Mononuclear cell (primary cell): ENCODE results near the gene NR4A3. TPM values are rescaled to one million over a fixed set of nuclear protein-coding genes. Genes with fewer than 3 reads are reported as not detected.

Experiments
- H3K27me3 ChIP-seq: 2 replicates; pipeline ENCODE4 v1.6.0; 2011; ENCODE audit warnings: low read length, control low read depth; ENCODE audit not compliant: insufficient read depth
- H3K4me1 ChIP-seq: 2 replicates; pipeline ENCODE4 v1.5.1; 2011; ENCODE audit warnings: mild to moderate bottlenecking, low read length, control low read depth; ENCODE audit not compliant: insufficient read depth
- H3K4me3 ChIP-seq: 2 replicates; pipeline ENCODE4 v1.5.1; 2011; ENCODE audit warnings: mild to moderate bottlenecking, low read length, moderate library complexity
- H3K9me3 ChIP-seq: 2 replicates; pipeline ENCODE4 v1.5.1; 2011; ENCODE audit warnings: low read depth, mild to moderate bottlenecking, control low read depth, low read length
- total RNA-seq: library from RNA; depleted of rRNA; stranded (reverse); fragments of >200 nt; gene quantifications from one replicate; pipeline ENCODE4 v1.2.3, GENCODE V29; 2012

The NR4A3 gene
- total RNA-seq, 1 donor = 18.5 TPM

- H3K4me3 ChIP-seq = peak overlapping the region; percentile 73
- H3K27me3 ChIP-seq = peaks cover 52% of the 10 kb centered on the region
- peaks cover 68% of the 10 kb centered on the region for H3K4me1 ChIP-seq
- no peaks in the 10 kb centered on the region for H3K9me3 ChIP-seq
Observed at GRCh38 chr9:99822806-99823591, 1.3 kb downstream of the NR4A3 start.

- Histone ChIP-seq H3K4me3 (peak overlapping the region; percentile 73), H3K27me3 (peaks cover 56% of the 10 kb centered on the region), H3K9me3 (no peaks in the 10 kb centered on the region), H3K4me1 (peaks cover 66% of the 10 kb centered on the region)
Observed at GRCh38 chr9:99823681-99824377, 2.1 kb downstream of the NR4A3 start.

GRCh38 chr9:99824378-99825171 lies 2.9 kb downstream of the NR4A3 start:
- peaks cover 62% of the 10 kb centered on the region for H3K4me1 ChIP-seq
- H3K27me3 ChIP-seq = peaks cover 64% of the 10 kb centered on the region
- H3K9me3 ChIP-seq = no peaks in the 10 kb centered on the region
- peak overlapping the region; percentile 34 for H3K4me3 ChIP-seq

- H3K27me3 ChIP-seq = peaks cover 72% of the 10 kb centered on the region
- H3K4me1 ChIP-seq = peaks cover 59% of the 10 kb centered on the region
- H3K4me3 ChIP-seq = no peak overlapping the region
- no peaks in the 10 kb centered on the region for H3K9me3 ChIP-seq
Observed at GRCh38 chr9:99825172-99826046, 3.7 kb downstream of the NR4A3 start.

- H3K4me1 ChIP-seq = peaks cover 51% of the 10 kb centered on the region
- H3K27me3 ChIP-seq = peaks cover 84% of the 10 kb centered on the region
- H3K9me3 ChIP-seq = no peaks in the 10 kb centered on the region
- H3K4me3 ChIP-seq = no peak overlapping the region
Observed at GRCh38 chr9:99826579-99826978, 4.9 kb downstream of the NR4A3 start.

- Histone ChIP-seq H3K4me1 (peaks cover 47% of the 10 kb centered on the region), H3K4me3 (no peak overlapping the region), H3K27me3 (peaks cover 88% of the 10 kb centered on the region), H3K9me3 (no peaks in the 10 kb centered on the region)
Observed at GRCh38 chr9:99827244-99827643, 5.6 kb downstream of the NR4A3 start.

GRCh38 chr9:99828054-99828416 lies 6.3 kb downstream of the NR4A3 start:
- peaks cover 39% of the 10 kb centered on the region for H3K4me1 ChIP-seq
- no peak overlapping the region for H3K4me3 ChIP-seq
- peaks cover 89% of the 10 kb centered on the region for H3K27me3 ChIP-seq
- H3K9me3 ChIP-seq = no peaks in the 10 kb centered on the region

GRCh38 chr9:99828417-99829176 lies 6.9 kb downstream of the NR4A3 start:
- Histone ChIP-seq H3K27me3 (peaks cover 85% of the 10 kb centered on the region), H3K4me3 (no peak overlapping the region), H3K4me1 (peaks cover 34% of the 10 kb centered on the region), H3K9me3 (no peaks in the 10 kb centered on the region)

- Histone ChIP-seq H3K4me1 (peaks cover 4% of the 10 kb centered on the region), H3K27me3 (peaks cover 51% of the 10 kb centered on the region), H3K9me3 (no peaks in the 10 kb centered on the region), H3K4me3 (no peak overlapping the region)
Observed at GRCh38 chr9:99831857-99832557, 10.3 kb downstream of the NR4A3 start.

- Histone ChIP-seq H3K9me3 (no peaks in the 10 kb centered on the region), H3K27me3 (peaks cover 45% of the 10 kb centered on the region), H3K4me3 (no peak overlapping the region), H3K4me1 (peaks cover 4% of the 10 kb centered on the region)
Observed at GRCh38 chr9:99832558-99832864, 10.8 kb downstream of the NR4A3 start.

GRCh38 chr9:99833735-99834134 lies 12.1 kb downstream of the NR4A3 start:
- H3K4me1 ChIP-seq = peaks cover under 1% of the 10 kb centered on the region
- no peak overlapping the region for H3K4me3 ChIP-seq
- no peaks in the 10 kb centered on the region for H3K9me3 ChIP-seq
- peaks cover 37% of the 10 kb centered on the region for H3K27me3 ChIP-seq

- Histone ChIP-seq H3K4me1 (no peaks in the 10 kb centered on the region), H3K9me3 (no peaks in the 10 kb centered on the region), H3K27me3 (peaks cover 30% of the 10 kb centered on the region), H3K4me3 (no peak overlapping the region)
Observed at GRCh38 chr9:99834474-99834873, 12.8 kb downstream of the NR4A3 start.

GRCh38 chr9:99835142-99835541 lies 13.5 kb downstream of the NR4A3 start:
- peaks cover 23% of the 10 kb centered on the region for H3K27me3 ChIP-seq

More at GRCh38 chr9:99835142-99835541, 13.5 kb downstream of the NR4A3 start:
- Histone ChIP-seq H3K4me1 (no peaks in the 10 kb centered on the region), H3K4me3 (no peak overlapping the region), H3K9me3 (no peaks in the 10 kb centered on the region)
